Measurements from ENCODE around the gene SPNS3.
A peak's percentile ranks its signal among the peaks of the same experiment; 100 is the strongest.

The SPNS3 gene

DNA sequence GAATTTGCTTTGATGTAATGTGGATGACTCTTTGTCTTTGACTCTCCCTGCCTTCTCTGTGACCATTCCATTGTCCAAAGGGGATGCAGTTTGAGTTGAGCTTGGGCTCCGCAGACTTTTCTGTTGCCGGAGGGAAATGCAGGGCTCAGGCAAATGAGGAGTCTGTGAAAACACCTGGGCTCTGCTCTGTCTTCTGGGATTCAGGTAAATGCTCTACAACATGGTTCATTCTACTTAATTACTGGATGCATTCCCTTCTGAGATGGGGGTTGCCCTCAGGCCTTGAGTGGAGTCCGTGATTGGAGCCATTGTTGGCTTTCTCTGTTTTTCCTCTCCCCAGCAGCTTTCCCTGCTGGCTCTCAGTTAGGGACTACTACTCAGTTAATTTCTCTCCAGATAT, 38.5 kb downstream of the SPNS3 start:
- DNase-seq, result no peak

DNA sequence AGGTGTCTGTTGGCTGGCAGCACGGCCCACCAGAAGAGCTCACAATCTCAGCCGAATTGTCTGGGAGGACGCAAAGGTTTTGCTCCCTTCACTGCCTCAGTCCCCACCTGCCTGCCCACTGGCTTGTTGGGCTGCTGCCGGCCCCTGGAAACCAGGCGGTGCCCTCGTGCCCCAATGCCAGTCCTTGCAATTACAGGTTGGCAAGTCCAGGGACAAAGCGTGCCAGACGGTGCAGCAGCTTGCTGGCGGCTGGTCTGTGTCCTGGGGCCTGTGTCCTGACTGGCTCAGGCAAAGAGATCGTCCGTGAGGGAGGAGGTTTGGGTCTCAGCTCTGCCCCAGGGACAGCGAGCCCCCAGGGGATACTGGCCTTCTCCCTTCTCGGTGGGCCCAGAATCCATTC, 40.4 kb downstream of the SPNS3 start:
- DNase-seq, result no peak

DNA sequence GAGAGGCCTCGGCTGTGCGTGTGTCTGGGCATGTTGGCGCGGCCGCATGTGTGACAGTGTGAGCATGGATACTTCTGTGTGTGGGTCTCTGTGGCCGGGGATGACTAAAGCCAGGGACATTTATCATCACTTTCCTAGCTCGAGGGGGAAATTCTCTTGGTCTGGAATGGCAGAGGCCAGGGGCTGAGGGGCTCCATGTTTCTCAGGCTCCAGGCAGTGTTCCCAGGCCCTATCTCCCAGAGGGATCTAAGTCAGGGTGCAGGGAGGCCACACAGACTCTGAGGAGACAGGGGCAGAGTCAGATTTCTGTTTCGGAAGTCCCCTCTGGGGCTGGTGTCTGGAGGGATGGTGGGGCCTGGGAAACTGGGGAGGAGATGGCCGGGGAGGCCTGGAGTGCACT, 41.3 kb downstream of the SPNS3 start:
- no peak for DNase-seq

DNA sequence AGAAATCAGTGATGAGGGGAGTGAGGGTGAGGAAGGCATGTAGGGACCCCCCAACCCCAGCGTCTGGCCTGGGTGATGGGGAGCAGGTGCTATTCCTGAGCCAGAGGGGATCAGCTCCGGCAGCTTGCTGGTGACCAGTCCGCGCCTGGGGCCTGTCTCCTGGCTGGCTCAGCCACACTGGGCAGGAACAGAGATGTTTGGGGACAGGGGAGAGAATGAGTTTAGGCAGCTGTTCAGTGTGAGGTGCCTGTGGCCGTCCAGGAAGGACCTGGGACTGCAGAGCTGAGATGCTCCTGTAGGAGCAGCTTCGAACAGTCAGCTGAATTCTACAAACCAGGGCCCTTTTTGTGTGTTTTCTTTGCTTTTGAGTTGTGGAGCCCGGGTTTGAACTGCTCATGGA, 41.7 kb downstream of the SPNS3 start:
- no peak for DNase-seq

DNA sequence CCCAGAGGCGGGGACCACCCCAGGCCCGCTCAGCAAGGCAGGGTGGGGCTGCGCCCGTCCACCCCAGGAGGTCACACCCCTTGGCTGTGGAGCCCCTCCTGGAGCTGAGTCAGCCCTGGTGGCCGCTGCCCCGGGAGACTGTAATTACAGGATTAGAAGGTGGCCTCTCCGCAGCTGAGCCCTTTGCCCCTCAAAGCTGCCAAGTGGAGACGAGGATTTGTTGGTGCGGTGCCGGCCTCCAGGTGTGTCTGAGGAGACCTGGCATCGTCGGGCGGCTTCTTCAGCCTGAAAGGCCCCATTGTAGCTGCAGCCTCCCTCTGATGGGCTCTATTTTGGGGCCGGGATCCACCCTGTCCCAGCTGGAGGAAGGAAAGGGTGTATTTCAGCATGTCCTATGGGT, 42.3 kb downstream of the SPNS3 start:
- DNase-seq, result no peak

DNA sequence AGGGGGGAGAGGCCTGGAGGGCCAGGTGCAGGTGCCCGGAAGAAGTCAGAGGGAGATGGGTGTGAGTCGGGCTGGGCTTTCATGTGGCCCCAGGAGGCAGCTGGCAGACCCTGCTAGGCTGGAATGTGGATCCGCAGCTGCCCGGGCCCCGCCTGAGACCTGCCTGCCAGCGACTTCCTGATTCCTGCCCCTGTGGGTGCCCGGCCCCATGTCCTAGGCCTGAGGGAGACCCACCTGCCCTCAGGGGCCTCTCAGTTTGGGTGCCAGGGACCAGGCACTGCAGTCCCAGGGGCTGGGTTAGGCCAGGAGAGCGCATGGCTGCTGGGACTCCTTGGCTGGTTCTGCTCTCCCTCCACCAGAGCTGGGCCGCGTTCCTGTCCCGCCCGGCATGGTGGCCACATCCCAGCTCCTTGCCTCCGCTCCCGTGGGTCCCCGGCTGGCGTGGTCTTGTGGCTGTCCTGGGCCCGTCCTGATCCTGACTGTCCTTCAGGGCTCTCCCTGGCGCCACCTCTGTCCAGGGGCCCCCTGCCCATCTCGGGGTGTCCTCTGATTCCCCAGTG, 42.9 kb downstream of the SPNS3 start:
- no peak for DNase-seq

DNA sequence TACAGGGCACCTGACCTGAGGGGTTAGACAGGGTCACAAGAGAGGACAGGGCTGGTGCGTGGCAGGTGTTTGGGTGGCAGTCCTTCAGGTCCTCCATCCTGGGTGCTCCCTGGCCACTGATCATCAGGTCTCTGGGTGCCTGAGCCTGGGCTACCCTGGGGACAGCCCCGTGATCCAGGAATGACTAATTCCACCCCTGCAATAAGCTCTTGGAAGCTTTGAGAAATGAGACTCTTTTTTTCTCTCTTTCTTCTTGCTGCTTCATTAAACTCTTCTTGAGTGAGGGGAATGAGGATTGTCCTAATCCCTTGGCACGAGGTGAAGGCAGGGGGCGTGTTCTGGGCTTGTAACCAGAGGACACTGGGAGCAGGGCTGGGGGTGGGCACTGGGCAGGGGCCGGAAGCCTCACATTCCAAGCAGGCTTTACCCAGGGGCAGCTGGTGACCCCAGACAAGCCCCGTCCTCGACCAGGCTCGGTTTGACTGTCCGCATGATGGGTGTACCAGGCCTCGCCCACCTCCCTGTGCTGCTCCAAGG, 43.6 kb downstream of the SPNS3 start:
- no peak for DNase-seq

DNA sequence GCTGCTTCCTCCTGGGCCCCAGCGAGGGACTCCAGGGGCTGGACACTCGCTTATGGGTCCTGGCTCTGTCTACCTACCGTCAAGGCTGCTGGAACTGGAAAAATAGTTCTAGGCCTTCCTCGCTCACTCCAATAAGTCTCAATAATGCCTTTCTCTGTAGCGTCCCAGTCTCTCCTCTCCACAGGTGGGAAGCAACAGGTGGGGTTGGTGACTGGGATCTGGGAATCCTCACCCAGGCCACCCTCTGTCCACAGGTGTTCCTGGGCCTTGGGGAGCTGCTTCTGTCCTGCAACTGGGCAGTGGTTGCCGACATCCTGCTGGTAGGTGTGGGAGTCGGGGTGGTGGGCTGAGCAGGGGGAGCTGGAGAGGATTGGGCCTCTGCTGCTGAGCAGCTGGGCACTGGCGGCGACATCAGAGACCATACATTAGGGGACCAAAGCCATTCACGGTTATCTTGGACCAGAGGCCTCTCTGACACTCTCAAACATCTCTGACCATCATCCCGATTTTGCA, 44.6 kb downstream of the SPNS3 start:
- DNase-seq, result no peak

DNA sequence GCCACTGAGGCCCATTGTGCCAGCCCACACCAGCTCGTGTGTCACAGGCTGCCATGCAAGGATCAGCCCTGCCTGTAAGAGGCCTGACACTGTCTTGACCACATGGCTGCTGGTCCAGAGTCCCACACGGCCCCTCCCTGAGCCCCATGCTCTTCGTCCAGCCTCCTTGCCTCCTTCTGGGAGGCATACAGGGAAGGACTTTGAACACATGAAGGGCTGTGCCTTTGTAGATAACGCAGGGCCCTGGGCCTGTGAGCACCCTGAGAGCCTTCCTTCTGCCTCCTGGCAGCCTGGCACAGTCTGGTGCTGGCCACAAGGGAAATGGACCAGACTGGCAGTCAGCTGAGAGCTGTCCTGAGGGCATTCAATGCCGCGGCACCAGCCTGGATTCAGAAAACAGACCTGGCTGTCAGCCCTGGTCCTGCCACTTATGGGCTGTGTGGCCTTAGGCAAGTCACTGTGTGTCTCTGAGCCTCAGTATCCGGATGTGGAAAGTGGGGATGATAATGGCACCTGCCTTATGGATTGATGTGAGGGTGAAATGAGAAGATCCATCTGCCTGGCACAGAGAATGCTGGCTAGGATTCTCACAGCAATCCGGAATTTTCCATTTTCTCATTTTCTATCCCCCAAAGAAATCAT, 45.7 kb downstream of the SPNS3 start:
- DNase-seq, result no peak

DNA sequence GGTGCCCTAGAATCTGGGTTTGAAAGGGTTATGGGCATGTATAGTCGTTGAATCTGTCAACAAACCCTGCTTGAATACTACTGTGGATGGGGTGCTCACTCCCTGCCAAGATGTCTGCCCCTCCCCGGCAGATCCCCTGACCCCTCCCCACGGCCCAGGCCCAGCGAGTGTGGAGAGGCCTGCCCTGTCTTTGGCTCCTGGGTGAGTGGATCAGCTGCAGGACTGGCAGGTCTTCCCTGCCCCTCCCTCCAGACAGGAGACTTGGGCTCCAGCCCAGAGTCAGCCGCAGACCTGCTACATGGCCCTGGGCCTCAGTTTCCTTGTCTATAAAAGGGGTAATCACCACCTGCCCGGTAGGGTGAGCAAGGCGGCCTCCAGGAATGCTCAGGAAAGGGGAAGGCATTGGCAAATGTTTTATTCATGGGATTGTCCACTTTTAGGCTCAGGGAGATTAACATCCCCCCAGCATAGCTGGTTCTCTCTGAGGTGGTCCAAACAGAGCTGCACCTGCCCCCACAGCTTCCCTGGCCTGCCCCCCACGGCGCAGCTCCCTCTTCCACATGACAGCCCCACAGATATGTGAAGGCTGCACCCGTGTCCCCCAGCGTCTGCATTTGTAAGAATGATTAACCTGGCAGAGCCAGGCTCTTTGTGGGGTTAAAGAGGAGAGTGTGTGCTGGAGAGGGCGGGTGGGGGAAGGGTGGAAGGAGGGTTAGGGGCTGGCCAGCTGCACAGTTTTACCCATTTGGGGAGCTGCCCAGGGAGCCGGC, 46.4 kb downstream of the SPNS3 start:
- no peak for DNase-seq

DNA sequence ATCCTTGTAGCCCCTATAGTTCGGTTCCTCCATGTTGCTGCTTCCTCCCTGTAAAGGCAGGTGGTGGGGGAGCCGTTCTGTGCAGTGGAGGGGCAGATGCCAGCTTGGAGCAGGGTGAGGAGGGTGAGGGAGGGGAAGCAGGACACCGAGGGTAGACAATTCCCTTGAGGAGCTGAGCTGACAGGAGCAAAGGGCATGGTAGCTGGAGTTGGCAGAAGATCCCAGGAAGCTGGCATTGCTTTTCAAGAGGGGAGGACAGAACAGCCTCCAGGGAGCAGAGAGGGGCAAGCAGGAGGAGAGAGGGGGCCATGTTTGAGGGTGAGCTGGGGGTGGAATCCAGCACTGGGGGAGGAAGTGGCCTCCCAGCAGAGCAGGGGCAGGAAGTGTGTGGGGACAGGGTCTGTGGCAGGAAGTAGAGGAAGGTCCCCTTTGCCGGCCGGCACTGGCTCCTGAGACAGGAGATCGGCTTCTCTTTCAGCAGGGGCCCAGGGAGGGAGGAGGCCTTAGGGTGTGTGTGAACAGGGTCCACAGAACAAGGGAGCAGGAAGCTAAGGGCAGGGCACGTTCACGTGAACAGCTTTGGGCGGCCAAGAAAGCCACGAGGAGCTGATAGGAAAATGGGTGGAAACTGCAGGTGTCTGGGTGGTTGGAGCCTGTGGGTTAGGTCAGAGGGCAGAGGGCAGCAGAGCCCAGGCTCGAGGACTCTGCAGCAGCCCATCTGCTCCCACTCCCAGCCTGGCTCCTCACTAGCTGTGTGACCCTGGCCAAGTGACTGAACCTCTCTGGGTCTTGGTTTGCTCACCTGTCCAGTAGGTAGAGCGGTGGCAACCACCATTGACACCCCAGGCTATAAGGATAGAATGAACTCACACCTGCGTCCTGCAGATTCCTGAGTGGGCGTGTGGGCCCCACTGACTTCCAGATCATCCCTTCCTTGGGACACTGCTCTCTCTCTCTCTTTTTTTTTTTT, 47.5 kb downstream of the SPNS3 start:
- peak; percentile 49 for DNase-seq

DNA sequence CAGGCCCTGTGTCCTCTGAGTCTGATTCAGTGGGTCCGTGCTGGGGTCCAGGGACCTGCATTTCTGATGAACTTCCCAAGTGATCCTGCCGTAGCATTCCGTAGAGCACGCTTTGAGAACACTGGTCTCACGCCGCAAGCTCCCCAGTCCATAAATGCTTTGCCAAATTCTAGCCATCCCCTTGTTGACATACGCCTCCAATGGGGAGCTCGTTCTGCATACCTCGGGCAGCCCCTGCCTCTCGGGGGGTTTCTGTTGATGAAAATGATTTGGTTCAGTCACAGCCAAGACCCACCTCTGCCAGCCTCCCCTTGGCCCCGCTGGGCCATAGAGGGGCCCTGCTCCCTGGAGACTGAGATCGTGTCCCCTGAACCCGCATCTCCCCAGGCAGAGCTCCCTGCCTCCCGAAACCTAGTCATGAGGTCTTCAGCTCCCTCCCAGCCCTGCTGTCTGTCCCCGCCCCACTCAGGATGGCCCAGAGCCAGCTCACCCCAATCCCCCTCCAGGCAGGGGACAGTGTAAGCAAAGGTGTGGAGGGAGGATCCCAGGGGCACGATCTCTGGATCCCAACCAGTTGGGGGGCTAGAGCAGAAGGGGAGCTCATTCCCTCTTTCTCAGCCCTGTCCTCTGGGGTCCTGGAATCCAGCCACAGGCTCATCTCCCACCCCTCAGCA, 48.7 kb downstream of the SPNS3 start:
- DNase-seq, result no peak

DNA sequence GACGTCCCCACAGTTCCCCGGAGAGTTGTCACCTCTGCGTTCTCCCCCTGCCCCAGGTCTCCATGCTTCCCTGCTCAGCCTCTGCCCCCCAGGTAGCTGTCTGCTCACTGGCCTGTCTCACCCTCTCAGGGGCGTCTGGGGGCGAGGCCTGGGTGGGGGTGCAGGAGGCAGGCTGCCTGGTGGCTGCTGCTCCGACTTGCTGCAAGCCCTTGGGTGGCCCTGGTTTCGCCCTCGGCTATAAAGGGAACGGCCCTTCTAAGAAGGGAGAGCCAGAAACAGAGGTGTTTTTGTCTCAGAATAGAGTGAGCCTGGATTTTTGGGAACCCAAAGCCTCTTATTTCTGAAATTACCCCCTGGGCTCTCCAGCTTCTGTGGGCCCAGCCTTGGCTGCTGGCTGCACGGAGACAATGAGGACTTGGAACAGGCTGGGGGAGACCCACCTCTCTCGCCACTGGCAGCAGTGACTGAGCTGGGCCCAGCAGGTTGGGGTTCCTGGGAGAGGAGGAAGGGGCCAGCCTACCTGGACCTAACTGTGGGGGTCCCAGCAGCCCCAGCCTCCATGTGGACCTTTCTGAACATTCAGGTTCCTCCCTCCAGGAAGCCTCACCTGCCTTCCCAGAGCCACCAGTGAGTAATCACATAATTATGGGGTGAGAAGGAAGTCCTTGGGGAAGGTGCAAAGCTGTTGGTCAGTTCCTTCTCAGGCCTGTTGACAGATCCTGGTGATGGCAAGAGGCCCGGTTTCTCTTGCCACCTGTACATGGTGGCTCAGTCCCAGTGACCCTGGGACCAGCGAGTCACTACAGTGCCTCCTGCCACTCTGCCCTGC, 49.5 kb downstream of the SPNS3 start:
- no peak for DNase-seq

DNA sequence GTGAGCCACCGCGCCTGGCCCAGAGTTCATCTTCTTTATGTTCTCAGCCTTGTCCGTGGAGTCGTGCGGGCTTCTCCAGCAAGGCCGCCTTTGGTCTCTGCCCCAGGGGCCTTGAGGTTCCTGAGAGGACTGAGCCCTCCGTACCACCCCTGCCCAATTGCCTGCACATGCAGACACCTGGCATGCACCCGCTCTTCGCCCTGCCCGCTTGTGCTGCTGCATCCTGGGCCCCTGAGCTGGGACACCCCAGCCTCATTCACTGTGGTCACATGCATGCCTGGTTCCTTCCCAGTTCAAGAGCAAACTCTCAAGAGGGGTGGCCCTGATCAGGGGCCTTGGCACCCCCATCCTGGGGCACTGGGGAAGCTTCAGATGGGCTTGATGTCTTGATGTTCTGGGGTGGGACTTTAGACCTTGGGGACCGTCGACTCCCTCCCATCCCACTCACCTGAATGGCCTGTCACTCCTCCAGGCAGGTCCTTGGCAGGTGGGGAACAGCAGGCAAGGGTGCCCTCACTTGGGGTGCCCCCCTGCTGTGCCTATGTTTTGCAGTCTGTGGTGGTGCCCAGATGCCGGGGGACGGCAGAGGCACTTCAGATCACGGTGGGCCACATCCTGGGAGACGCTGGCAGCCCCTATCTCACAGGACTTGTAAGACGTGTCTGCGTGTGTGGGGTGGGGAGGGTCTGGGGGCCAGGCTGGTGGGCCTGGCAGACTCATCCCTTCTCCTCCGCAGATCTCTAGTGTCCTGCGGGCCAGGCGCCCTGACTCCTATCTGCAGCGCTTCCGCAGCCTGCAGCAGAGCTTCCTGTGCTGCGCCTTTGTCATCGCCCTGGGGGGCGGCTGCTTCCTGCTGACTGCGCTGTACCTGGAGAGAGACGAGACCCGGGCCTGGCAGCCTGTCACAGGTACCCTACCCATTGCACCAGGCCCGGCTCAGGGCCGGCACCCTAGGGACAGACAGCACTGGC, 52.2 kb downstream of the SPNS3 start:
- peak; percentile 49 for DNase-seq

DNA sequence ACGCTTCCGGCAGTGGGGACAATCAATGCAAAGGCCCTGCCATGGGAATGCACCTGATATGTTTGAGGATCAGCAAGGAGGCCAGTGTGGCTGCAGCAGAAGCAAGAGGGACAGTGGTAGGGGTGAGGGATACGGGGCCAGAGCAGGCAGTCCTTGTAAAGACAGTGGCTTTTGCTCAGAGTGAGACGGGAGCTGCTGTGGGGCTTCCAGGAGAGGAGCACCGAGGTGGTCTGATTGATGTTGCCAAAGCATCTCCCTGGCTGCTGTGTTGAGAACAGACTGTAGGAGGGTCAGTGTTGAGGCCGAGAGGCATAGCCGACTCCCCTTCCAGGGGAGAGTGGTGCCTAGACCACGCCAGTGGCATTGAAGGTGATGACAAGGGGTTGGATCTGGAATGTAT, 53.6 kb downstream of the SPNS3 start:
- no peak for DNase-seq

DNA sequence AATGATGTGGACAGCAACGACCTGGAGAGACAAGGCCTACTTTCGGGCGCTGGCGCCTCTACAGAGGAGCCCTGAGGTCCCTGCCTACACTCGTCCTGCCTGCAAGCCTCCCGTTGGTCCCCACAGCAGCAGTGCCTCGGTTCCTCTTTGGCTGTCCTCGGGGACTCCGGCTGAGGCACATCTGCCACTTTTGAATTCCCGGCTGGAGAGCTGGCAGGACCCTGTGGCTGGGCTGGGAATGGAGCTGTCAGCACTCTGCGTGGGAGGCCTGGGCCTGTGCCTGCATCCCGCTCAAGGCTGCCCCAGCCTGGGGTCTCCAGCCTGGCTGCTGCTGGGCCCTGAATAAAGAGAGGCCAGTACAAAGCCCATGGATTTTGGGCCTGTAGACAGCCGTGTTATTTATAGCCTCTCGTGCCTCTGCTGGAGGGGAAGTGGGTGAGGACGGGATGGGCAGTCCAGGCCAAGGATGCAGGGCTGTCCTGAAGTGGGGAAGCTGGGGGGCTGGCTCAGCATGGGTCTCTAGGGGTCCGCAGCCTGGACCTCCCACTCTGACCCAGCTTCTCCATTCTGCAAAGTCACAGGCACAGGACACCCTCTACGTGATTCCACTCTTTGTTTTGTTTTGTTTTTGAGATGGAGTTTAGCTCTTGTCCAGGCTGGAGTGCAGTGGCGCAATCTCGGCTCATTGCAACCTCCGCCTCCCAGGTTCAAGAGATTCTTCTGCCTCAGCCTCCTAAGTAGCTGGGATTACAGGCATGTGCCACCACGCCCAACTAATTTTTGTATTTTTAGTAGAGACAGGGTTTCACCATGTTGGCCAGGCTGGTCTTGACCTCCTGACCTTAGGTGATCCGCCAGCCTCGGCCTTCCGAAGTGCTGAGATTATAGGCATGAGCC, 54.3 kb downstream of the SPNS3 start:
- DNase-seq, result no peak

DNA sequence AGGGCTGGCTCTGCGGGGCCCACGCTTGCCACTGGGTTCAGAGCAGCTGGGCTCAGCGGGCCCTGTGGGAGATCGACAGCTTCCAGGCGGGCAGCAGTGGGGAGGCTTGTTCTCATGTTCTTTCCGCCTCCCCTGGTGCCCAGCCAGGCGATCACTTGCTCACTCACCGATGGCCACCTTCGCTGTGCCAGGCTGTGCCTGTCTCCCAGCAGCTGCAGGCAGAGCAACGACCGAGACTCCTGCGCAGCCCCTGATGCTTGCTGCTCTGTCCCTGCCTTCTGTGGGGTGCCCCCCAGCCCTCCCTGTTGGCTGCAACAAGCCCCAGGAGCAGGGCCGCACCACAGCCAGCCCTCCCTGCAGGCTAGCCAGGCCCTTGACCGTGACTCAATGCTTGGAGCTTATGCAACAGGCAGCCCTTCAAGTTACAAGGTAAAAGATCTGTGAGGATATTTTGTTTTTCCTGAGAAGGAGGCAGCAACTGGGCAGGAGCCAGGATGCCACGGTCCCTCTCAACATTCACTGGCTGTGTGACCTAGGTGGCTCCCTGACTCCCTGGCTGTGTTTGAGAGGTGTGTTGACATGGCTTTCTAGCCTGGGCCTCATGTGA, 55.4 kb downstream of the SPNS3 start:
- DNase-seq, result no peak

DNA sequence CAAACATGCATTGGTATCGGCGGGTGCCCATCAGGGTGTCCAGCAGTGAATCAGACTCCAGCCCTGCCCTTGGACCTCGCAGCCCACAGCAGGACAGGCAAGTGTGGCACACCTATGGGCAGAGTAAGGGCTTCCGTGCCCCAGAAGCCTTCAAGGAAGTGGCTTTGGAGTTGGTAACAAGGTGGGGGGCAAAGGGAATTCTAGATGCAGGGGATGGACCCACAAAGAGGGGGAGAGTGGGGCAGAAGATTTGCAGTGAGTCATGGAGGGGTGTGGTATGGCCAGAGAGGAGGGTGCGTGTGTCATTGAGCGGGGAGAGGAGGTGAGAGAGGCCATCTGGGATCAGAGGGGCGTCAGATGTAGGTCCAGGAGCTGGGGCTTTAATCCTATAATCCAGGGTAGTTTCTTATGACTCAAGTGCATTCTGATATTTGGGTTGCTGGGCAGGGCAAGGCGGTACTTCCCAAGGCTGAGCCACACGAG, 56.4 kb downstream of the SPNS3 start:
- no peak for DNase-seq

All from activated naive CD4-positive, alpha-beta T cell treated with Interleukin-2 at 50 U/mL for 16 hours (primary cell).